Right renal pelvis (tissue), 4 donors: ENCODE measurements around the gene LARP6. TPM values are rescaled to one million over a fixed set of nuclear protein-coding genes. Genes with fewer than 3 reads are reported as not detected.
"Not testable (repeated sequence)": the region's sequence is repeated elsewhere in the genome, so short reads cannot be mapped to it uniquely, and the experiment has no call there.

ENCODE experiments used
- DNase-seq, 4 donors: peaks; one replicate each; pipeline ENCODE4 v3.0.0-alpha.2; 2013; ENCODE audit warnings: low read depth in 4 of 4, low spot score in 3 of 4, missing footprints in 1 of 4
- polyA plus RNA-seq, 4 donors: library from polyadenylated mRNA; unstranded; fragments of 120-200 nt; gene quantifications; one replicate each; pipeline ENCODE4 v1.2.1, GENCODE V29; 2013; ENCODE audit not compliant: insufficient read length in 4 of 4

The LARP6 gene
- polyA plus RNA-seq, 4 donors, result 15.1 to 18.8 (median 17.3) TPM

DNA sequence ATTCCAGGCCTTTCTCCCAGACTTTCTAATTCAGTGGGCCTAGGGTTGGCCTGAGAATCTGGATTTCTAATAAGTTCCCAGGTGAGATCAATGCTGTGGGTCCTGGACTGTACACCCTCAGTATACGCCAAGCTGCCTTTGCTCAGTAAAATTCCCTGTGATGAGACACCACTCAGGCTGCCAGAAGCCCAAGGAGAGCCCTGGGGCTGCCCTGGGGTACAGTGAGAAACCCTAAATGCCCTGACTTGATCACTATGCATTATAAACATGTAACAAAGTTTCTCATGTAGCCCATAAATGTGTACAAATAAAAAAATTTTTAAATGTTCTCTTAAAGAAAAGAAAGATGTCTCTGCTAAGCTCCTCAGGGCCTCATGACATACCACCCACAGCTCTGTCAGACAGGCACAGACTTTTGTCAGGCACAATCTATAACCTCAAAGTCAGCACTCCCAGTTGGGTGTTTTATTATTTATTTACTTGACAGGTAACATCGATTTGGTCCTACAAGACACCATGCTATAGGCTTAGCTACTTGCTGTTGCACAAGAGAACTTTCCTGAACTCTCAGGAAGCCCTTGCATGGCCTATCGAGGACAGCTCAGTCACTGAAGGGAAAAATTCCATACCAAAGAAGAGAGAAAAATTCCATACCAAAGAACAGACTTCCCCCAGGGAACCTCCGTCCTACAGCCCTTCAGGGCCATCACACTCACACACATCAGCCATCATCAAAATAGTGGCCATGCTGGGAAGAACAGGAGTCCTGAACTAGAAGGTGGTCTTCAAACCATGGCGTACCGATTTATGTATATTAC lies 22.7 kb downstream of the LARP6 start:
- DNase-seq, result no peak

DNA sequence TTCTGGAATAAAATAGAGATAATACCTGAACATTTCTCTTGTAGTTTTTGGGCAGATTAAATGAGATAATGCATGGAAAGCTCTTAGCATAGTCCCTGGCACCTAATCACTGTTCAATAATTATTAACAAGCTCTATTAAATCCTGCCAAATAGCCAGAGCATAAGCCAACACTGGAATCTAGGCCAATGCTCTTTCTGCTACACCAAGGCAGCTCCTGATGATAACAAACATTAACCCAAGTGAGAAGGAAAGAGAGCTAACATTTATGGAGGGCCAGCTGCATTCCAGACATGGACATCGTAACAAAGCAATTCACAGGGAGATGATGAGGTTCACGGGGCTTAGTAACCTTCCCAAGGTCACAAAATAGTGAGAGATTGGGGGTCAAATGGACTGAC lies 23.3 kb downstream of the LARP6 start:
- DNase-seq, result no peak

DNA sequence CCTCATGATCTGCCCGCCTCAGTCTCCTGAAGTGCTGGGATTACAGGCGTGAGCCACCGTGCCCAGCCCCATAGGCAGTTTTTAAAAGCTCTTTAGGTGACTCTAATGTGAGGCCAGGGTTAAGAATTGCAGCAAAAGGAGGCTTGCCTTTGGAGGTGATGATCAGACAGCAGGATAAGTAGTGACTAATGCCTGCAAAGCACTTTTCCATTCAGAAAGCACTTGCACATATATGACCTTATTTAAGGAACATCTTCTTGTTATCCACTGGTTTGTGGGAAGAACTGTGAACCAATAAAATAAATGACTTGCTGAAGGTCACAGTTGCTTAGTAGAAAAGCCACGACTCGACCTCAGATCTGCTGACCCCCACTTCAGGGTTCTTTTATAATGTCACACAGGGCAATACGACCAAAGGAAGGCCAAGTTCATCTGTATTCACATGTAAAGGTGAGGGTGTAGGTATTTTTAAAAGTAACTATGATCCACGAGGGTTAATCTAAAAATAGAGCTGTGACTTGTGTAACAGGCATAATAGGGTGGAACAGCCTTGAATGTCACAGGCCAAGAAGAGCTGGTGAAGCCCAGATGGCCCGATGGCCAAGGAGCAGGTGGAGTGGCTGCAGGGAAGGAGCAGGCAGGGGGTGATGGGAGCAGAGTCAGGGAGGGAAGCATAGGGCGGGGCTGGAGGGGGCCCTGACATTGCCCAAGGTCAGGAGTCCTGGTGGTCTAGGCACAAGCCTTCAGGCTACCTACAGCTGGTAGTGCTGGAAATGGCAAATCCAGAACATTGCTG lies 24.4 kb downstream of the LARP6 start:
- no peak for DNase-seq

DNA sequence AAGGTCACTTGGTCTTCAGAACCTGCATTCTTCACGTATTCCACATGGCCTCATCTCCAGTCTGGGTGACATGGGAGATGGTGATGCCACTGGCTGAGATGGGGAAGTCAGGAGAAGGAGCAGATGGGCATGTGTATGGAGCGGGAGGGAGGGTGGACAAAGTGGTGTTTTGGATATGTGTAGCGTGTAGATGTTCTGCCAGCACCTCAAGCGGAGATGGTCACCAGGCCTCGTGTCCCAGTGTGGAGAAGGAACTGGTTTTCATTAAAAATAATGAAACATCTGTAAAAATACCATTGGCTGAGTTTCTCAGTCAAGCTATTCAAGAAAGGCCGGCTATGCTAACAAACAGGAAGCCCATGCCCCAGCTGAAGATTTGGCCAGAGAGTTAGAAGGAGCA lies 26.2 kb downstream of the LARP6 start:
- no peak for DNase-seq

DNA sequence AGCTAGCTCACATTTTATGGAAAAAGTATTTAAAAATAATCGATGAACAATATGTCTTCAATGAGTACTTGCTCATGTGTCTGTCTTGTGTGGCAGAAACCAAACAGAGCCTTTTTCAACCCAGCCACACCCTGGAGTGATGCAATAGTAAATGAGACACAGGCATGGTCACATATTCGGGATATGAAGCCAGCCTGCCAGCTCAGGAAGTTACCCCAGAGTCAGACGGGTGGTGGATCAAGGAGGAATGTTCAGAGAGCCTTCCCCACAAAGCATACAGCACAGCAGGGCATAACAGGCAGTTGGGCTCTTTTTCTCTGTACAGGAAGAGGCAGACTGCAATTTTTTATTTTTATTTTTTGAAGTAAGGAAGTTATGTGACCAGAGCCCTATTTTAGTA lies 27.3 kb downstream of the LARP6 start:
- no peak for DNase-seq

DNA sequence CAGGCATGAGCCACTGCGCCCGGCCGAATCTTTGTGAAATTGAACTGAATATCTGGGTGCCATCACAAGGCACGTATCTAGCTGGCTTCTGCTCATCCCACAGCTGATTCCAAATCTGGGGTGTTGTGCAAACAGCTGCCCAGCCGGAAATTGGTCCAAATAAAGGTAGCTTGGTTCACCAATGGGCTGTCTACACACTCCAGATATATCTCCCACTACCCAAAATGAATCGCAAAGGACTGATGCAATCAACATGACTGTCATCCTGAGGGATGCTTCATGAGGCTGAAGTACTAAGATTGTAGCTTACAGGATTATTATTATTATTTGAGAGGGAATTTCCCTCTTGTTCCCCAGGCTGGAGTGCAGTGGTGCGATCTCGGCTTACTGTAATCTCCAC lies 28.1 kb downstream of the LARP6 start:
- no peak for DNase-seq

DNA sequence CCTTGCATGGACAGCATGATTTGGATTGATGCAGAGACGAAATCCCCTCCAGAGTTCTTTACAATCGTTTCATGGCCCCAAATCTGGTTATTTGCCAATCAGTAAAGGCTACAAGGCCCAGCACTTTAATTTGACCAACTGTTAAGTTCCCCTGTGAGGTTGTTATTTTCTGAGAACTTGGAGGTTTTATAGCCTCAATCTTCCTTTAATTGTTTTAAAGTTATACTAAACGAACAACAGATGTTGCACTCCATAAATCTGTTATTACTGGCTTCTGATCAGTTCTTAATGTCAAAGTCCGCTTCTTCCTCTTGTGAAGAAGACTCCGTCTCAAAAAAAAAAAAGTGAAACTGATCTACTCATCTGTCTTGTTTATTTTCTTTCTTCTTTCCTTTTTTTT lies 30.8 kb downstream of the LARP6 start:
- no peak for DNase-seq

DNA sequence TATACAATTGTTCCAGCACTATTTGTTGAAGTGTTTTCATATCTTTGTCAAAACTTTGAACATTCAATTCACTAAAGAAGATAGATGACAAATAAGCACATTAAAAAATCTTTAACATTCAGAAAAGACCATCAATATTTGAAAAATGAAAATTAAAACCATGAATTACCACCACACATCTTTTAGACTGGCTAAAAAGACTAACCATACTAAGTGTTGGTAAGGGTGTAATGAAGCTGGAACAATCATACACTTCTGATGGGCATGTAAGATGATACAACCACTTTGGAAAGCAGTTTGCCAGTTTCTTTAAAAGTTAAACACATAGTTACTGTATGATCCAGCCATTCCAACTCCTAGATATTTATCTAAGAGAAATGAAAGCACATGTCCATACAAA lies 33.7 kb downstream of the LARP6 start:
- DNase-seq, result no peak

DNA sequence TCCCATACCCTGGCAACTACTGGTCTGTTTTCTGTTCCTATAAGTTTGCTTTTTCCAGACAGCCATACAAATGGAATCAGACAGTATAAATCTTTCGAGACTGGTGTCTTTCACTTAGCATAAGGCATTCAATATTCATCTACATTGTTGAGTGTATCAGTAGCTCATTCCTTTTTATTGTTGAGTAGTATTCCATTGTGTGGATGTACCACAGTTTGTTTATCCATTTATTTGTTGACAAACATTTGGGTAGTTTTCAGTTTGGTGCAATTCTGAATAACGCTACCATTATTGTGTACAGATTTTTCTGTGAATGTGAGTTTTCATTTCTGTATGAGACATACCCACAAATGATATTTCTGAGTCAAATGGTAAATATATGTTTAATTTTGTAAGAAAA lies 35.4 kb downstream of the LARP6 start:
- DNase-seq, result no peak

DNA sequence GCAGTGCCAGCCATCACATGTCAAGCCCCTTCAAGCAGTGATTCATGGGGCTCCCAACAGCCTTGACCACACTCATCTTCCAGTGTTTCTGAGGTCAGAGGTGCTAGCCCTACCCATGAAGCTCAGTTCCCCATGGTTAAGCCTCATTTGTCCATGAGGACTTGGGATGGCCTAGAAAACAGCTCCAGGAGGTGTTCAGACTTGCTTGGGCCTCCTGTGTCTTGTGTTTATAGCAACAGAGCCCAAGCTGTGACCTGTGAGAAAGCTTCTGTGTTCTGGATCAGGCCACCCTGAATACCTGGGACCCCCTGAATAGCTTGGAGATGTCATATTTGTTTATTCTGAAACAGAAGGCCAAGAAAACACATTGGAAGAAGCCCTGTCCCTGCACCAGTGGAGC lies 36.7 kb downstream of the LARP6 start:
- DNase-seq, result no peak

DNA sequence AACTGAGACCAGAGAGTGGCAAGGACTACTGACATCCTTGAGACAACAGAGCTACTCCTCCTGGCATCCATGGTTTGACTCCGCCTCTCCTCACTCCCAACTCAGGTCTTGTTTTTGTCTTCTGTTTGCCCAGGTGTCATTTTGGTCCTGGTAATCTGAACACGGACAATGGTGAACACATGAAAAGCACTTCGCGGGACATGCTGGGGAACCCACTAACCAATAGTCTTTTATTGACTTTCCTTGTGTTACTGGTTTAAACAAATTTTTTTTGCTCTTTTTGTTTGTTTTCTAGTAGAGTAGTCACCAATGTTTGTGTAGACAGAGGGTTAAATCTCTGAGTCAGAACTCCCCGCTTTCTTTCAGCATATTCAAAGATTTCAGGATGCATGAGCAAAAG lies 38.4 kb downstream of the LARP6 start:
- DNase-seq, result no peak

DNA sequence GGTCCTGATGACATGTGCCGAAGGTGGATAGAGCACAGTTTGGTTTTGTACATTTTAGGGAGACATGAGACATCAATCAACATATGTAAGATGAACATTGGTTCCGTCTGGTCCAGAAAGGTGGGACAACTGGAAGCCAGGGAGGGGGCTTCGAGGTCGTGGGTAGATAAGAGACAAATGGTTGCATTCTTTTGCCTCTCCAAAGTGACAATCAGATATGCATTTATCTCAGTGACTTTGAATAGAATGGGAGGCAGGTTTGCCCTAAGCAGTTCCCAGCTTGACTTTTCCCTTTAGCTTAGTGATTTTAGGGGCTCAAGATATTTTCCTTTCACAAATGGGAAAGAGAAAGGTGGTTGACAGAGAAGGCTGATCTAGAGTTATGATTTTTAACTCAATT lies 38.9 kb downstream of the LARP6 start:
- DNase-seq, result not testable (repeated sequence)

DNA sequence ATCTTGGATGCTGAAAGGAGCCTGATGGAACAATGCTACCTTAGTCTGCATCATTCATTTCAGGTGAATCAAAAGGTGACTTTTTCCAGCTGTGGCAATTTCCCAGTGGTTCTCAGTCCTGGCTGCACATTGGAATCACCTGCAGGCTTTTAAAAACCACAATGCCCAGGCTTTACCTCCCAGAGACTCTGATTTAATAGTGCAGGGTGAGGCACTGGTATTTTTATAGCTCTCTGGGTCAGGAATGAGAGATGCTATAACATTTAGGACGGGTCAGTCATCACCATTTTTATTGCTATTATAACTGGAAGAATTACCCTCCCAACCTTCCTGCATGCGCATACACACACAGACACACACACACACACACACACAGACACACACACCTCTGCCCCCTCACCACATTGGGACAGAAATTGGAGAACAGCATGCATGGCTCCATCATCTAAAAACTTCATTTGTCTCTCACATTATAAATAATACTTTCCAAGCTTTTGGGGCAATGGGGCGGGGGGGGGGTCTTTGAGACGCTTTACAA lies 41.1 kb downstream of the LARP6 start:
- no peak for DNase-seq

DNA sequence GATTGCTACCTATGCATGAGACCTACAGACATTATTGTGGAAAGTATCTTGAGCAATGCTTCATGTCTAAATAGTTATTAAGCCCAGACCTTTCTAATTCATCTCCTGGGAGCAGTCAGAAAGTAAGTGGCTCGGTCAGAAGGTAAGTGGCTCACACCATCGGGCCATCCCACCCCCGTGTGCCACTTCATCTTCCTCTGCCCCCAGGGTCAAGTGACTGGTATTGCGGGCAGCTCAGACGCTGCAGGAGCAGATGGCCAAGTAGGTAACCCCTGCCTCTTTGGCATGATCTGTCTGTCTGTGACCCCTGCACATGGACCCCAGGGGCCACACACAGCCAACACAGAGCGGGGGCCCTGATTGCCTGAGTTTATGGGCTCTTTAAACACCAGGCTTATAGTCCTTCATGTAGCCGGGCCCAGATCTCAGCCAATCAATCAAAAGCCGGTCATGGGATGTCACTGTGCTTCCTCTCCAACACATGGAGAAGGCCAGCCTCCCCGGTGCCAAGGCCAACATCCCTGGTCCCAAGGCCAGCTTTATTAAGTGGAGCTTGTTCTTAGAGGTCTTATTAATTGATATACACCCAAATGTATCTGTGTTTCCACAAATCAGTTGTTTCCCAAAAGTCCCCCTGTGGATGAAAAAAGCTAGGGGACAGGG lies 42.9 kb downstream of the LARP6 start:
- DNase-seq, result no peak

DNA sequence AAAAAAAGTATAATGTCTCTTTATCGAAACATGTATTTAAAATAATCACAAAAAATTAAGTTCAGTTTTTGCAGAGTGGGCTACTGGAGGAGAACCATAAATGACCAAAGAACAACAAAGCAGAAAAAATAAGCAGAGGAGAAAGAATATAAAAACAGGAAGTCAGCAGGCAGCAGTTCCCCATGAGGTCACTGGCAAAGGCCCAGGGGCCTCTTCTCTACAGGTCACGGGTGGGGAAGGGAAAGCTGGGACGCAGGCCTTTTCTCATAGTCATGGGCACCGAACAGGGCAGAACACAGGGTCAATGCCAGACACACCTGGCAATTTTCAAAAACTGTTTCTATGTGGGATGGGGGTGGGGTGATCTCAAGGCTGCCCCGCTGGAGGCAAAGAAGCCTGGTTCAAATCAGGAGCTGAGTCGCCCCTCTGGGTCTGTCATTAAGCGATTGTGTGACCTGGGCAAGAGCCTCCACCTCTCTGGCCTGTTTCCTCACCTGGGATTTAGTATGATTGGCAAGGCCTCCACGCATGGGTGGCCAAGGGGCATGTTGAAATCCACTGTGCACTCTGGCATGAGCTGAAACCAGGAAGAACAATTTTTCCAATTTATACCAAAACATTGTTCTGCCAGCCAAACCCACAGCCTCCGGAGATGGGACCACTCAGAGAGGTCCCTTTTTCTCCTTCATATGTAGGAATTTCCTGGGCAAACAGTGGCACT lies 46.8 kb downstream of the LARP6 start:
- DNase-seq, result no peak

DNA sequence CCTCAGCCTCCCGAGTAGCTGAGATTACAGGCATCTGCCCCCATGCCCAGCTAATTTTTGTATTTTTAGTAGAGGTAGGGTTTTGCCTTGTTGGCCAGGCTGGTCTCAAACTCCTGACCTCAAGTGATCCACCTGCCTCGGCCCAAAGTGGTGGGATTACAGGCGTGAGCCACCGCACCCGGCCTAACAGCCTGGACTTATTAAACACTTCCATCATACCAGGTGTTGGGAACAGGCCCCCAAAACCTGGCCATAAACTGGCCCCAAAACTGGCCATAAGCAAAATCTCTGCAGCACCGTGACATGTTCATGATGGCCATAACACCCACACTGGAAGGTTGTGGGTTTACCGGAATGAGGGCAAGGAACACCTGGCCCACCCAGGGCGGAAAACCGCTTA lies 49.6 kb downstream of the LARP6 start:
- DNase-seq, result not testable (repeated sequence)

DNA sequence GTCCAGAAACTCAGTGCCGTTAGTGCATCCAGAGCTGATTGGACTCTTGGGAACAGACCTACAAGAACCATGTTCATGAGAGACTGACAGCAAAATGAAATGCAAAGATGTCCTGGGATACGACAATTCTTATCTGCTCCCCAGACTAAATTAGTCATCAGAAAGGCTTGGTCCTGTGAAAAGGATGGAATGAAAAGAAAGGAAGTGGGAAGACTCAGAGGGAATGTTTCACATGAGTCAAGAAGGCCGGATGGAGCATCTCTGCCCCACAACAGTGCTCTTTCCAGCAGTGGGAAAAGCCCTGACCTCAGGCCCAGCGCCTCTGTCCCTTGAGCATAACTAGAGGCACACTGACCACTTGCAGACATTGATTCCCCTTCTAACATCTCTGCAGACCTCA lies 51.3 kb downstream of the LARP6 start:
- DNase-seq, result no peak

DNA sequence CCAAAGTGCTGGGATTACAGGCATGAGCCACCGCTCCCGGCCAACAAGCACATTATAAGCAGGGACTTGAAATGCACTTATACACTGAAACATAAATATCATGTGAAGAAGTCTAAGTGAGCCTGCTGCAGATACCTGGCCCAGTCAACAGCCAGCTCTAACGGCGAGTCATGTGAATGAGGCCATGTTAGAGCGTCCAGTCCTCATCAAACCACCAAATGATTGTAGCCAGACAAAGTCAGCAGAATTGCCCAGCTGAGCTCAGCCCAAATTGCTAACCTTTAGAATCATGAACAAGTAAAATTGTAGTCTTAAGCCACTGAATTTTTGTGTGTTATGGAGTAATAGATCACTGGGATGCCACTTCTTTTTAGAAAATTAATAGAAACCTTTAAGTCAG lies 52.8 kb downstream of the LARP6 start:
- no peak for DNase-seq

DNA sequence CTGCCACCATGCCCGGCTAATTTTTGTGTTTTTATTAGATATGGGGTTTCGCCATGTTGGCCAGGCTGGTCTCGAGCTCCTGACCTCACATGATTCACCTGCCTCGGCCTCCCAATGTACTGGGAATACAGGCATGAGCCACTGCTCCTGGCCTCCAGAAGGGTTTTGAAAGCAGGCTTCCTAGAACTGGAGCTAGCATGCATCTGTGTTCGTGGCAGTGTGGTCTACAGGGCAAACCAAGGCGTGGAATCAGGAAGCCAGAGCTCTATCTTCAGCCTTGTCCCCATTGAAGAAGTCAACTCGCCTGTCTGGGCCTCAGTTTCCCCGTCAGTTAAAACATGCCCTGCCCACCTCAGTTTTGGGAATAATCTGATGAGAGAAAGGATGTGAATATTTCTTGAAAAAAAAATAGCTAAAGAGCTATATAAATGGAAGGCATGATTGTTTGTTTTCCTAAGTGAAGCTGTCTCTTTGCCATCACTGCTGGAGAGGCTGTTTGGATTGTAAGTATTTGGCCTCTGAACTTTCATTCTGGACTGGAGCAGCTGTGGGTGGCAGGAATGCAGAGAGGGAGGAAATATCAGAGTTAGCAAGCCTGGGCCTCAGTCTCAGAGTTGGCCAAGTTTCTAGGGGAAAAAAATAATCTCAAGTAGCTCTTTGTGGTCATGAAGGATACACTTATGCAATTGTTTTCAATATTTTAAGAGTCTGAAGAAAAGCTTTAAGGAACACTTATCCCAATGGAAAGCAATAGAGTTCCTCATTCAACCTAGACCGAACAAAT lies 54.1 kb downstream of the LARP6 start:
- DNase-seq, result peak in 1 of 4 donors; percentile 37

DNA sequence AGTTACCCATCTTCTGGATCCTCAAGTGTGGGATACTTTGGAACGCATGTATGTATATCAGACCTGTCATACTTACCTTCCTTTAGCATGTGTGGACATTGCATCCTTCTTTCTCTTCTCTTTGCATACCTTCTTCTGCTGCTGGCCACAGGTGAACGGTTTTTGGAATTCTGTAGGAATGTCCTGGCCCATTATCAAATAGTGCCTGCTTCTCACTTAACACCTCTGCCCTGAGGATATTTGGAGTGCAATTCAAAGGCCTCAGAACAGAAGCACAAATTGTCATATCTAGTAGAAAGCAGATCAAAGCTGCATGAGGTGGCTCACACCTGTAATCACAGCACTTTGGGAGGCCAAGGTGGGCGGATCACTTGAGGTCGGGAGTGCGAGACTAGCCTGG lies 56.5 kb downstream of the LARP6 start:
- no peak for DNase-seq
